GM23338 (cell line): ENCODE data around the gene KCNS3.

ENCODE experiments used
- CREB1 ChIP-seq: fragments of 250-450 bp; sonication (Bioruptor Pico); IDR thresholded peaks from 2 replicates; pipeline ENCODE4 v1.5.0; 2020; ENCODE audit warnings: low read depth, mild to moderate bottlenecking, moderate library complexity
- CTCF ChIP-seq, 2 experiments: fragments of 200-600 bp in 1 of 2; sonication (generic) in 1 of 2; conservative IDR thresholded peaks; 2 replicates each; pipeline versions ENCODE4 v1.5.1 to v1.6.1; 2016 to 2017; ENCODE audit warnings: antibody characterized with exemption in 2 of 2, low read depth in 2 of 2, mild to moderate bottlenecking in 2 of 2, moderate library complexity in 1 of 2
- ETS1 ChIP-seq: IDR thresholded peaks from 2 replicates; pipeline ENCODE4 v1.6.1; 2016; ENCODE audit warnings: antibody characterized with exemption
- EZH2 ChIP-seq: fragments of 200-600 bp; sonication (generic); IDR thresholded peaks from one replicate; pipeline ENCODE4 v1.8.0; 2017; ENCODE audit warnings: antibody characterized with exemption, mild to moderate bottlenecking, low read depth; ENCODE audit not compliant: unreplicated experiment
- EZH2phosphoT487 ChIP-seq: fragments of 200-600 bp; sonication (generic); IDR thresholded peaks from one replicate; pipeline ENCODE4 v1.8.1; 2018; ENCODE audit warnings: antibody characterized with exemption; ENCODE audit not compliant: unreplicated experiment
- JUNB ChIP-seq: IDR thresholded peaks from one replicate; pipeline ENCODE4 v1.6.1; 2016; ENCODE audit warnings: antibody characterized with exemption; ENCODE audit not compliant: unreplicated experiment
- NANOG ChIP-seq: IDR thresholded peaks from 2 replicates; pipeline ENCODE4 v1.6.1; 2016; ENCODE audit warnings: antibody characterized with exemption, borderline replicate concordance
- POLR2AphosphoS5 ChIP-seq: IDR thresholded peaks from 2 replicates; pipeline ENCODE4 v1.6.1; 2016; ENCODE audit warnings: antibody characterized with exemption, low read depth
- STAT1 ChIP-seq: IDR thresholded peaks from one replicate; pipeline ENCODE4 v1.6.1; 2016; ENCODE audit warnings: antibody characterized with exemption; ENCODE audit not compliant: unreplicated experiment
- ZNF114 ChIP-seq: fragments of 250-450 bp; sonication (Bioruptor Pico); IDR thresholded peaks from 2 replicates; pipeline ENCODE4 v1.5.0; 2020; ENCODE audit warnings: mild to moderate bottlenecking, moderate library complexity
- TF ChIP-seq, protein P1 (sequence below): IDR thresholded peaks from one replicate; pipeline ENCODE4 v1.6.1; 2018; ENCODE audit warnings: antibody characterized with exemption; ENCODE audit not compliant: unreplicated experiment
- TF ChIP-seq, protein P2 (sequence below): fragments of 250-450 bp; sonication (Bioruptor Pico); IDR thresholded peaks from 2 replicates; pipeline ENCODE4 v1.5.0; 2020; ENCODE audit warnings: mild to moderate bottlenecking, moderate library complexity

- TF ChIP-seq CTCF (conservative IDR thresholded peaks at IDR 0.05; ENCODE audit: low read depth in 2 of 2) (peak in 1 of 2 experiments; percentile 51; a peak in 2 of 4 replicates), POLR2AphosphoS5 (peak; percentile 74), EZH2phosphoT487 (no peak), ETS1 (no peak; the same call in 1 of the 2 replicates), EZH2 (no peak), ZNF114 (no peak), JUNB (no peak), NANOG (no peak), STAT1 (no peak), CREB1 (CRISPR knock-in tag) (0 out of 2 replicates have a peak, but pooled peaks have one; percentile 23)
- TF ChIP-seq, protein P1, sequence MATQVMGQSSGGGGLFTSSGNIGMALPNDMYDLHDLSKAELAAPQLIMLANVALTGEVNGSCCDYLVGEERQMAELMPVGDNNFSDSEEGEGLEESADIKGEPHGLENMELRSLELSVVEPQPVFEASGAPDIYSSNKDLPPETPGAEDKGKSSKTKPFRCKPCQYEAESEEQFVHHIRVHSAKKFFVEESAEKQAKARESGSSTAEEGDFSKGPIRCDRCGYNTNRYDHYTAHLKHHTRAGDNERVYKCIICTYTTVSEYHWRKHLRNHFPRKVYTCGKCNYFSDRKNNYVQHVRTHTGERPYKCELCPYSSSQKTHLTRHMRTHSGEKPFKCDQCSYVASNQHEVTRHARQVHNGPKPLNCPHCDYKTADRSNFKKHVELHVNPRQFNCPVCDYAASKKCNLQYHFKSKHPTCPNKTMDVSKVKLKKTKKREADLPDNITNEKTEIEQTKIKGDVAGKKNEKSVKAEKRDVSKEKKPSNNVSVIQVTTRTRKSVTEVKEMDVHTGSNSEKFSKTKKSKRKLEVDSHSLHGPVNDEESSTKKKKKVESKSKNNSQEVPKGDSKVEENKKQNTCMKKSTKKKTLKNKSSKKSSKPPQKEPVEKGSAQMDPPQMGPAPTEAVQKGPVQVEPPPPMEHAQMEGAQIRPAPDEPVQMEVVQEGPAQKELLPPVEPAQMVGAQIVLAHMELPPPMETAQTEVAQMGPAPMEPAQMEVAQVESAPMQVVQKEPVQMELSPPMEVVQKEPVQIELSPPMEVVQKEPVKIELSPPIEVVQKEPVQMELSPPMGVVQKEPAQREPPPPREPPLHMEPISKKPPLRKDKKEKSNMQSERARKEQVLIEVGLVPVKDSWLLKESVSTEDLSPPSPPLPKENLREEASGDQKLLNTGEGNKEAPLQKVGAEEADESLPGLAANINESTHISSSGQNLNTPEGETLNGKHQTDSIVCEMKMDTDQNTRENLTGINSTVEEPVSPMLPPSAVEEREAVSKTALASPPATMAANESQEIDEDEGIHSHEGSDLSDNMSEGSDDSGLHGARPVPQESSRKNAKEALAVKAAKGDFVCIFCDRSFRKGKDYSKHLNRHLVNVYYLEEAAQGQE = no peak
- TF ChIP-seq, protein P2, sequence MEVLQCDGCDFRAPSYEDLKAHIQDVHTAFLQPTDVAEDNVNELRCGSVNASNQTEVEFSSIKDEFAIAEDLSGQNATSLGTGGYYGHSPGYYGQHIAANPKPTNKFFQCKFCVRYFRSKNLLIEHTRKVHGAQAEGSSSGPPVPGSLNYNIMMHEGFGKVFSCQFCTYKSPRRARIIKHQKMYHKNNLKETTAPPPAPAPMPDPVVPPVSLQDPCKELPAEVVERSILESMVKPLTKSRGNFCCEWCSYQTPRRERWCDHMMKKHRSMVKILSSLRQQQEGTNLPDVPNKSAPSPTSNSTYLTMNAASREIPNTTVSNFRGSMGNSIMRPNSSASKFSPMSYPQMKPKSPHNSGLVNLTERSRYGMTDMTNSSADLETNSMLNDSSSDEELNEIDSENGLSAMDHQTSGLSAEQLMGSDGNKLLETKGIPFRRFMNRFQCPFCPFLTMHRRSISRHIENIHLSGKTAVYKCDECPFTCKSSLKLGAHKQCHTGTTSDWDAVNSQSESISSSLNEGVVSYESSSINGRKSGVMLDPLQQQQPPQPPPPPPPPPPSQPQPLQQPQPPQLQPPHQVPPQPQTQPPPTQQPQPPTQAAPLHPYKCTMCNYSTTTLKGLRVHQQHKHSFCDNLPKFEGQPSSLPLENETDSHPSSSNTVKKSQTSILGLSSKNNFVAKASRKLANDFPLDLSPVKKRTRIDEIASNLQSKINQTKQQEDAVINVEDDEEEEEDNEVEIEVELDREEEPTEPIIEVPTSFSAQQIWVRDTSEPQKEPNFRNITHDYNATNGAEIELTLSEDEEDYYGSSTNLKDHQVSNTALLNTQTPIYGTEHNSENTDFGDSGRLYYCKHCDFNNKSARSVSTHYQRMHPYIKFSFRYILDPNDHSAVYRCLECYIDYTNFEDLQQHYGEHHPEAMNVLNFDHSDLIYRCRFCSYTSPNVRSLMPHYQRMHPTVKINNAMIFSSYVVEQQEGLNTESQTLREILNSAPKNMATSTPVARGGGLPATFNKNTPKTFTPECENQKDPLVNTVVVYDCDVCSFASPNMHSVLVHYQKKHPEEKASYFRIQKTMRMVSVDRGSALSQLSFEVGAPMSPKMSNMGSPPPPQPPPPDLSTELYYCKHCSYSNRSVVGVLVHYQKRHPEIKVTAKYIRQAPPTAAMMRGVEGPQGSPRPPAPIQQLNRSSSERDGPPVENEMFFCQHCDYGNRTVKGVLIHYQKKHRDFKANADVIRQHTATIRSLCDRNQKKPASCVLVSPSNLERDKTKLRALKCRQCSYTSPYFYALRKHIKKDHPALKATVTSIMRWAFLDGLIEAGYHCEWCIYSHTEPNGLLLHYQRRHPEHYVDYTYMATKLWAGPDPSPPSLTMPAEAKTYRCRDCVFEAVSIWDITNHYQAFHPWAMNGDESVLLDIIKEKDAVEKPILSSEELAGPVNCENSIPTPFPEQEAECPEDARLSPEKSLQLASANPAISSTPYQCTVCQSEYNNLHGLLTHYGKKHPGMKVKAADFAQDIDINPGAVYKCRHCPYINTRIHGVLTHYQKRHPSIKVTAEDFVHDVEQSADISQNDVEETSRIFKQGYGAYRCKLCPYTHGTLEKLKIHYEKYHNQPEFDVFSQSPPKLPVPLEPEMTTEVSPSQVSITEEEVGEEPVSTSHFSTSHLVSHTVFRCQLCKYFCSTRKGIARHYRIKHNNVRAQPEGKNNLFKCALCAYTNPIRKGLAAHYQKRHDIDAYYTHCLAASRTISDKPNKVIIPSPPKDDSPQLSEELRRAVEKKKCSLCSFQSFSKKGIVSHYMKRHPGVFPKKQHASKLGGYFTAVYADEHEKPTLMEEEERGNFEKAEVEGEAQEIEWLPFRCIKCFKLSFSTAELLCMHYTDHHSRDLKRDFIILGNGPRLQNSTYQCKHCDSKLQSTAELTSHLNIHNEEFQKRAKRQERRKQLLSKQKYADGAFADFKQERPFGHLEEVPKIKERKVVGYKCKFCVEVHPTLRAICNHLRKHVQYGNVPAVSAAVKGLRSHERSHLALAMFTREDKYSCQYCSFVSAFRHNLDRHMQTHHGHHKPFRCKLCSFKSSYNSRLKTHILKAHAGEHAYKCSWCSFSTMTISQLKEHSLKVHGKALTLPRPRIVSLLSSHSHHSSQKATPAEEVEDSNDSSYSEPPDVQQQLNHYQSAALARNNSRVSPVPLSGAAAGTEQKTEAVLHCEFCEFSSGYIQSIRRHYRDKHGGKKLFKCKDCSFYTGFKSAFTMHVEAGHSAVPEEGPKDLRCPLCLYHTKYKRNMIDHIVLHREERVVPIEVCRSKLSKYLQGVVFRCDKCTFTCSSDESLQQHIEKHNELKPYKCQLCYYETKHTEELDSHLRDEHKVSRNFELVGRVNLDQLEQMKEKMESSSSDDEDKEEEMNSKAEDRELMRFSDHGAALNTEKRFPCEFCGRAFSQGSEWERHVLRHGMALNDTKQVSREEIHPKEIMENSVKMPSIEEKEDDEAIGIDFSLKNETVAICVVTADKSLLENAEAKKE = no peak
Observed at GRCh38 chr2:17879137-17879912, 858 bp downstream of the KCNS3 start.
